Stimulated activated CD4-positive, alpha-beta T cell treated with anti-CD3 and anti-CD28 coated beads, Interleukin-1b, Interleukin-23, amount 100 ng/mL, for 48 hours (primary cell): Measurements from ENCODE around the gene PDE5A.
A peak's percentile ranks its signal among the peaks of the same experiment; 100 is the strongest.
"Not testable (repeated sequence)": the region's sequence is repeated elsewhere in the genome, so short reads cannot be mapped to it uniquely, and the experiment has no call there.

Experiments
- DNase-seq: peaks from one replicate; pipeline ENCODE4 v3.0.0-alpha.2; 2020

PDE5A gene

GRCh38 chr4:119643306-119644042 lies 14.9 kb upstream of the PDE5A start:
- no peak for DNase-seq

GRCh38 chr4:119641765-119642164 lies 13.2 kb upstream of the PDE5A start:
- no peak for DNase-seq

GRCh38 chr4:119638359-119638758 lies 9.8 kb upstream of the PDE5A start:
- no peak for DNase-seq

DNA sequence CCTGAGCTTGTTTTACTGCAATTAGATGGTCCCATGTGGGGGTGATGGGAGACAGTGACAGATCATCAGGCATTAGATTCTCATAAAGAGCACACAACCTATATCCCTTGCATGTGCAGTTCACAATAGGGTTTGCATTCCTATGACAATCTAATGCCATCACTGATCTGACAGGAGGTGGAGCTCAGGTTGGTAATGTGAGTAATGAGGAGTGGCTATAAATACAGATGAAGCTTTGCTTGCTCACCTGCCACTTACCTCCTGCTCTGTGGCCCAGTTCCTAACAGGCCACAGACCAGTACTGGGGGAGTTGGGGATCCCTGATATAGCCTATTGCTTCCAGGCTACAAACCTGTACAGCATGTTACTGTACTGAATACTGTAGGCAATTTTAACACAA lies 8.2 kb upstream of the PDE5A start:
- DNase-seq, result not testable (repeated sequence)

DNA sequence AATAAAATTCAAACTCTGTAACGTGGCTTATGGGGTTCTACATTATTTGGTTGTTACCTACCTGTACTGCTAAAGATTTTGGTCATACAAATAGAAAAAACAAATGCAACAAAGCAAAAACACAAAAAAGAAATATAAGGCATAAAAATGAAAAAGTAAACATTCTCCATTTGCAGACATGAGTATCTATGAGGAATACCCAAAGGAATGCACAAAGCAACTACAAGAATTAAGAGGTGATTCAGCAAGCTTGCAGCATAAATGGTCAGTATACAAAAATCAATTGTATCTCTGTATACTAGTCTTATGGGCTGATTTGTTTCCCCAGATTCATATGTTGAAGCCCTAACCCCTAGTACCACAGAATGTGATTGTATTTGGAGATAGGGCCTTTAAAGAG lies 3.6 kb upstream of the PDE5A start:
- no peak for DNase-seq

DNA sequence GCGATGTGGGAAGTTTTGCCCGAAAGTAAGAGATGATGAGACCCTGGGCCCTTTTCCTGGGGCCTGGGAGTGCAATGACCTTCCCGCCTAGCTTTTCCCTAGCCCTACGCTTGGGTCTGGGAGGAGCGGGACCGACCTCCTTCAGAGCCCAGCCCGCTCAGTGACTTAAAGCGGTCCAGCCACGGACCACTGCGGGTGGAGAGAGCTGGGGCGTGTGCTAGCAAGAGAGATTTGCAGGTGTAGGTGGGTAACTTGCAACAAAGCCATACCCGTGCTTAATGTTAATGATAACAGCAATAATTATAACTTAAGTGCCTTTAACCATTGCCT lies 503 bp upstream of the PDE5A start:
- DNase-seq, result no peak

DNA sequence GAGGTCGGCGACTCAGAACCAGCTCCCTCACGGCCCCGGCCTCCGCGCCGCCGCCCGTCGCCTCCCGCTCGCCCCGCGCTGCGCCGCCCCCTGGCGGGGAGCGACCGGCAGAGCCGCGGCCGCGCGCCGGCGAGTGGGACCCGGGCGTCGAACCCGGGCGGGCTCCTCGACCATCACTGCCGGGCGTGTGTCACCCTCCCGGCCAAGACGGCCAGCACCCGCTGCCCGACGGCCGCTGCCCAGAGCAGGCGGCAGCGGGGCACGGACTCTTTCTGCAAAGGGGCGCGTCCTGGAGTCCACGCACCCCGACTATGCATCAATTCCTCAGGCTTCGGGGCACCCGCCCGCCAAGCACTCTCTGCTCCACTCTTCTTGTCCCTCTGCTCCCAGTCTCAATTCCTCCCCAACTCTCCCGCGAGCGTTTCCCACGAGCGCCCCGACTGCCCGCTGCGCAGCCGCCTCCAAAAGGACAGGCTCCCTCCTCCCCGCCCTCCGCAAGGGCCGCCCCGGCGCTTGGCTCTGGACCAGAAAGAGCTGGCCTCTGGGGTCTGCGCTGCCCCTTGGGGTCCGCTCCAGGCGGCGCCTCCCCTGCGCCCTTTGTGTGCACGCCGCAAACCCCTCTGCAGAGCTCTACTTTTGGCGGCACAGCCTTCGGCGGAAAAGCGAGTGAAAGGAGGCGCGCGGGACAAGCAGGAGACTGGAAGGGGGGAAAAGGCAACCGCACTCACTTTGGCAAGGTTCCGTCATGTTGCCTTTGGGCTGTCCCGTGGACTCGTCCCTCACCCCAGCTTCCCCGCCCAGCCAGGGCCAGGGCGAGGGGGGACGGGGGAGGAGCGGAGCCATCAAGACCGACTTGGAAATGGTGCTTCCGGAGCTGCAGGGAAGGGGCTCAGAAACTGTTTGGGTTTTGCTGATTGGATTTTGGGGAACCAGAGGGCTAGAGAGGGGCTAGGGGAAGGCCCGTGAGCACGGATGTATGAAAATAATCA lies 1.0 kb downstream of the PDE5A start:
- peak; percentile 44 for DNase-seq

- no peak for DNase-seq
These were observed 1.7 kb downstream of the PDE5A start for GRCh38 chr4:119626943-119627266.

DNA sequence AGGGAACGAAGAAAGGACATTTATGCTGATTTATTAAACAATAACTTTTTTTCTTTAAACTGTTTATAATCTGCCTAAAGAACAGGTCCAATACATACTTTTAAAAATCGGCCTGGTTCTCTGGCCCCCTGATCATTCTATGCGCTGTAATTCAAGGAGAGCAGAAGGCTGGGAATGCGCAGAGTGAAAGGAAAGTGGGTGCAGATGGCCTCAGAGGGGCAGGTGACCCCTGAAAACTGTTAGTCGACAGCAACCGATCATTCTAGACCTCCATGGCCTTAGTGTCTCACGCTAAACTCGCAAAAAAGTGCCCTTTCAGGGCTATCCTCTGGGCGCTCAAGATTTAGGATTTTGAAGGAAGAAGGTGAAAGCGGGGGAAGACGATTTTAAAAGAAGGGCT lies 2.2 kb downstream of the PDE5A start:
- no peak for DNase-seq

GRCh38 chr4:119625761-119626160 lies 2.8 kb downstream of the PDE5A start:
- DNase-seq, result no peak

- no peak for DNase-seq
These were observed 4.2 kb downstream of the PDE5A start for GRCh38 chr4:119624356-119624755.

GRCh38 chr4:119623025-119623424 lies 5.6 kb downstream of the PDE5A start:
- no peak for DNase-seq

DNA sequence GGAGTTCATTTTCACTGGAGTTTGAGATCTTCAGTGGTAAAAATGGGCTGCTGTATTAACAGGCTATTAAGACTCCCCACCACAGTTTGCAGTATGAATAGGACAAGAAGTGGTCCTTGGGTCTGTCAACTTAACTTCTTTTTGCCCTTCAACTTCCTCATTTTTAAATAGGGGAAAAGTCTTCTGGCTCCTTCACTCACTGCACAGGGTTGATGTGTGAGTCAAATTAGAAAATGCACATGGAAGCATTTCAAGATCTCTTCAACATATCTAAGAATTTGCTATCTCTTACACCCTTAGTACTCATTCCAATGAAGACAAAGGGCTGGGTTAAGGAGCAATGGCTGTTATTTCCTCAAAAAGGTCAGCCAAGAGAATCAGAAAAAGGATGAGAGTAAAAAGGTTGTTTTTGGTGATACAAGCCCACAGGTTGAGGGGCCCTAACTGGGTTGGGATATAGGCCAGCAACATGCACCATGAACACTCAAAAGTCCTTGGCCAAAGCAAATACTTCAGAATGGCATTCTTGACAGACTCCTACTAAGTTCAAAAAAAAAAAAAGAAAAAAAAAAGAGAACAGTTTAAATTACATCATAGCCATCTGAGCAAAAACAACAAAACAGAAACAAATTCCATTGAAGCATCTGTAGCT lies 13.4 kb downstream of the PDE5A start:
- DNase-seq, result no peak

DNA sequence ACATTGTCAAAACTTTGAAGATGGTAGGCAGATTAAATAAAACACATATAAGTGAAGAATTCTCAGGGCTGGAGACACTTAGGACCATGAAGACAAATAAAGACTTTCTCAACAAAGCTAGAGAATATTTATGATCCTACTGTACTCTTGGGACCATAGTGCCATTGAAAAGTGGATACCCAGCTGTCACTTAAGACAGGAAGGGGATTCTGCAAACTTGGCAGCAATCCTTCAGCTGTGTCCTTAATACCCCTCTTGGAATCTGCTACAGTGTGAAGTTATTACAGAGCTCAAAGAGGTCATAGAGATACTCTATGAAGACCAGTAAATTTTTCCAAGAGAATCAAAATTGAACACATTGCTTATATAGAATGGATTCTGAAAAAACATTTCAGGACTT lies 24.3 kb downstream of the PDE5A start:
- DNase-seq, result no peak

DNA sequence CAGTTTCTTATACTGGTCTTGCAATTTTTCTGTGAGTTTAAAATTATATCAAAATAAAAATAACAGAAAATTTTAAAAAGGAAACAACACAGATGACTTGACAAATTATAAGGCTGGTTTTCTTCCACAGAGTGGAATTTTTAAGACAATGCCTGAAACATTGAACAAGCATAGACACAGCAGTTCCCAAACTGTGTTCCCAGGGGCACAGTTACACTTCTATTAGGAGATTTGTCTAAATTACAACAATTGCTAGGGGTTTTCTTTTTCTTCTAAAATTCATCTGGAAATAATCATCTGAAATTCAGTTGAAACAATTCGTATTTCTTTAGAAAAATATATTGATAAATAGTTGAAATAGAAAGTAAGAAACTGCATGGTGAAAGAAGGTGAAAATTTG lies 26.2 kb downstream of the PDE5A start:
- no peak for DNase-seq

- DNase-seq, result no peak
These were observed 30.1 kb downstream of the PDE5A start for GRCh38 chr4:119598521-119598920.

DNA sequence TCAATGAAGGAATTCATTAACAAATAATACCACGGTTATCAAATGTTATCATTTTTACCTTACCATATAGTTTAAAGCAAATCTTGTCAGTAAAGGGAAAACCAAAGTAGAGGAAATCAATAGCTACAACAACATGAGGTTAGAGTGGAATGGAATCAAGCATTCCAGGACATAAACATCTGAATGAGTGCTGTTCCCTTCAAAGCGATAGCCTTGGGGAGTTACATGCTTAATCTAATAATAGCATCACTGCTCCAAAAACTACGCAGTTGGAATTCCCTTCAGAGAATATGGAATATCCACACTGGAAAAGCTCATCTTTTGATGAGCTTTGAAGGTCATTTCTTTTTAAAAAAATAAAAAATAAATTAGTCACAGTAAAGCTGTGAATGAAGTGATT lies 31.2 kb downstream of the PDE5A start:
- DNase-seq, result no peak

GRCh38 chr4:119593698-119594097 lies 34.9 kb downstream of the PDE5A start:
- no peak for DNase-seq

DNA sequence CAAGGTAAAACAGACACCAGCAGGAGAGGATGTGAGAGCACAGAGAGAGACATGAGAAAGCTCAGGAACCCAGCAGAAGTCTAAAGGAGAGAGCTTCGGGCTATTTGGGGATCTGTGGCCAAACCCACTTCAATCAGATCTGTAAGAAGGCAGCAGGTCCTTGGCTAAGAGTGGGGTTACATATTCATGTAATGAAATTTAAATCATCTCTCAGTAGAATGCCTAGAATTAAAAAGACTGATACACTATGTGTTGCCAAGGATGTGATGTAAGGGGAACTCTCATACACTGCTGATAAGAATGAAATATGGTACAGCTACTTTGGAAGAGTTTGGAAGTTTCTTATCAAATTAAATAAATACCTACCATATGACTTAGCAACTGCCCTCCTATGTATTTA lies 35.8 kb downstream of the PDE5A start:
- DNase-seq, result no peak

DNA sequence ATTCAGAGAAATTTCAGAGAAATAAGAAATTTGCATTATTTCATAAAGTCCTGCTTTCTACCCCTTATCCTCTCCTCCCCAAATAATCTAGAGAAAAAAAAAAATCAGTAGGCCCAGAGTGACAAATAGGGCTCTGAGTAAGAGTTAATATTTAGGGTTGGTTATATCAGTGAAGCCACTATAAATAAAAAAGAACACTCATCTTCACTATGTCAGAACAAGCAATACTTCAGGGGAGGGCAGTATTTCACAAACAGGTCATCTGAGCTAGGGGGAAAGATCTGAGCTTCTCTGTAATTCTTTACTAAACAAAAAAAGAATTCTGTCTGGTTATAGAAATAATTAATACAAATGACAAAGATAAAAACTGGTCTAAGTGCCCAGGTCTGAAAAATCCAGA lies 39.4 kb downstream of the PDE5A start:
- no peak for DNase-seq

DNA sequence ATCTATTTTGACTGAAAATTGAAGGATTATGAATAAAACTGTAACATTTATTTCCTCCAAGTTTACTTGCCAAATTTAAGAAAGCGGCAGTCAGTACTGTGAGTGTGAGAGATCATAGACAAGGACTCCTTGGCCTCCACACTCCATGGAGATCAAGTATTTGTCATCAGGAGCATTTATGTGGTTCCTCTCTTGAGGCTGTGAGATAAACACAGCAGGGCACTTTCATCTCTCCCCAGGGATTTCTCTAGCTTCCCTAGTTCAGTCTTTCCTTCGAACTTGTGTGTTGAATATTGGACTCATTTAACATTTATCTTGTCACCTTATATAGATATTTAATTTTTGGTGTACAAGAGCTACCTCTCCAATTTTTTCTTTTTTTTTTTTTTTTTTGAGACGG lies 40.8 kb downstream of the PDE5A start:
- DNase-seq, result no peak

- no peak for DNase-seq
These were observed 42.8 kb downstream of the PDE5A start for GRCh38 chr4:119585771-119586170.

- no peak for DNase-seq
These were observed 47.3 kb downstream of the PDE5A start for GRCh38 chr4:119581190-119581873.
